ENCODE measurements around the gene NOVA2.

- TF ChIP-seq CTCF (IDR thresholded peaks at IDR 0.05) (no peak), POLR2A (IDR thresholded peaks at IDR 0.05) (no peak)
Measured at GRCh38 chr19:45967246-45967645, 6.4 kb downstream of the NOVA2 start.

Measured in thyroid gland (tissue), 4 donors.